Left ventricle myocardium superior (tissue), 1 donor: ENCODE measurements around the gene ARHGAP10. TPM values are rescaled to one million over a fixed set of nuclear protein-coding genes. Genes with fewer than 3 reads are reported as not detected.
"Not testable (repeated sequence)": the region's sequence is repeated elsewhere in the genome, so short reads cannot be mapped to it uniquely, and the experiment has no call there.

Experiments
- ATAC-seq: fragments of 200-7000 bp; cut with Tn5 transposase; one replicate; pipeline ENCODE4 v1.9.1; 2020; ENCODE audit warnings: mild to moderate bottlenecking, moderate library complexity
- DNase-seq: peaks from one replicate; pipeline ENCODE4 v3.0.0-alpha.2; 2020
- intact Hi-C: fragments of 100-400 bp; cut with micrococcal nuclease; formaldehyde crosslinking; loops from one replicate; pipeline ENCODE4 v1.11.0; 2022
- total RNA-seq: library from RNA; stranded (reverse); fragmentation: NEBNext Ultra II Directional; extraction: Animal tissue kit (Norgen Biotek cat#: 25700); gene quantifications from one replicate; pipeline ENCODE4 v1.2.1, GENCODE V29; 2021
- donor health status: DM: no; HTN: yes; CAD: no; lungs with severe emphysema.

ARHGAP10 gene
- total RNA-seq, 1 donor from 2014 or later, result 69.2 TPM

- intact Hi-C loops, result no loop called here
- DNase-seq, result no peak
- no peak for ATAC-seq
Measured at GRCh38 chr4:148081267-148081666, 349.4 kb downstream of the ARHGAP10 start.

GRCh38 chr4:148081745-148082144, 349.9 kb downstream of the ARHGAP10 start:
- ATAC-seq (no peak), DNase-seq (no peak)
- intact Hi-C loops, result no loop called here

GRCh38 chr4:148083073-148083472, 351.2 kb downstream of the ARHGAP10 start:
- ATAC-seq, intact Hi-C loops, DNase-seq: not testable (repeated sequence)

DNA sequence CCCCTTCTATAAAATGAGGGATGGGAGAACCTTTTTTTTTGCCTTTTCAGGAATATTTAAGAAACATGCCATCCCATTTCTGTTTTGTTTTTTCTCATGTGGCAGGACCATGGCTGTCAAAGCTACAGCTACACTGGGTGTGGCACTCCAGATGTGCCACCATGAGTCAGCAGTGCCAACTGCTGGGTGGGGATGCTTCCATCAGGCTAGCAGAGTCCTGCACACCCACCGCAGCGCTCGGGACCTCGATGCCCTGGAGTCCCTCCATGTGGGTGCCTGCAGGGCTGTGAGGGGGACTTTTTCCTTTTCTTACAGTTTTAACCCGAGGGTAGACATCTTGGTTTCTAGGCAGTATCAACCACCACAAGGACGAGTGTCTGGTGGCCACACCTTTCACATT, 357.7 kb downstream of the ARHGAP10 start:
- DNase-seq (no peak), ATAC-seq (no peak)
- intact Hi-C loops, result no loop called here

DNA sequence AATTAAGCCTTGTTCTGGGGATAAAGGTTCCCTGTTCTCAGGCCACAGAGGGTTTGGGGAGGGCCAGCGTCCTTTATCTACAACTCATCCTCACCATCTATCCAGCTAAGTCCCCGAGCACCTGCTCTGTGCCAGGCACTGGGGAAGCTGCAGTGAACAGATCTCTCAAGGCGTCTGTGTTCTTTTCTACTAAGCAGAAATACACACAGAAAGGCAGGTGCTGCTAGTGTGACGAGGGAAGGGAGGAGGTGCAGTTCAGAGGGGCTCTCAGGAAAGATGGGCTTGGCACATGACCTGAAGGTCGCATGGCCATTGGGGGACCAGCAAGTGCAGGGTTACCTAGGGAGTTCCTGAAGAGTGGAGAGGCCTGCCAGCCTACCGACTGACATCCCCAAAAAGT, 358.1 kb downstream of the ARHGAP10 start:
- ATAC-seq, result no peak
- DNase-seq, result no peak
- intact Hi-C loops, result no loop called here

DNA sequence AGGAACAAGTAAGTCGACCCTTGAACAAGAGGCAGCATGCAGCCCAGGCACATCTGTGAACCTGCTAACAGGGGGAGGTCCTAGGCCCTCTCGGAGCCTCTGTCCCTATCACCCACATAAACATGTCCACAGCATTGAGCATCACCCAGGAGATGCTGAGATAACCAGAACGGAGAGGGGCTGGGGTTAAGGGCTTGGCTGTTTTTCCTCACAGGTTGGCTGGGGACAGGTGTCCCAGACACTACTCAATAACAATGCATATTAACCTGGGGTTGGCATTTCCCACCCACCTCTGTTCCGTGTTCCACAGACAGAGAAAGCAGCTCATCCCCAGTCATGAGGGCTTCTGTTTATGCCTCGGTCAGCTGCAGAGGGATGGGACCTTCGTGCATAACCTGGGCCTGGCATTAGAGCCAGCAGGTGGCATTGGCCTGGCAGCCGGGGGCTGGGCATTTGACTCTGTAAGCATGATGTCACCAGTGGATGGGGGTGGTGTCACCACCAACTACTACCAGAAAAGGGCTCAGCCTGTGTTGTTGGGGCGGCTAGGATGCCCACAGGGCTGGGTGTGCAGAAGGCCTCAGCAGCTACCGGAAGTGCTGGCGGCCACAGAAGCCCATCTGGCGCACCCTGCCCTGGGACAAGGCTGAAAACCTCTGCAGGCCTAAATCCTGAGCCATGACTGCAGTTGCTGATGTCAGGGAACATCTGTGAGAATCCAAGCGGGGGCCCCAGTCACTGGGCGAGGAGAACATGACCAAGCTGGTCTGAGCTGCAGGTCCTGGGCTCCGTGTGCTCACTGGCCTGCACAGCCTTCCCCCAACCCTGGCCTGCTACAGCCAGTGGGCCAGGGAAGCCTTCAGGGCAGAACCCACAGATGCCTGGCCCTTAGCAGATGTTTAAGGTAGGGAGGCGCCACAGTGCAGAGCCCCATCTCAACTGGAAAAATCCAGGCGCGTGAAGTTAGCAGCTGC, 358.9 kb downstream of the ARHGAP10 start:
- intact Hi-C loops, result no loop called here
- DNase-seq, result no peak
- no peak for ATAC-seq

DNA sequence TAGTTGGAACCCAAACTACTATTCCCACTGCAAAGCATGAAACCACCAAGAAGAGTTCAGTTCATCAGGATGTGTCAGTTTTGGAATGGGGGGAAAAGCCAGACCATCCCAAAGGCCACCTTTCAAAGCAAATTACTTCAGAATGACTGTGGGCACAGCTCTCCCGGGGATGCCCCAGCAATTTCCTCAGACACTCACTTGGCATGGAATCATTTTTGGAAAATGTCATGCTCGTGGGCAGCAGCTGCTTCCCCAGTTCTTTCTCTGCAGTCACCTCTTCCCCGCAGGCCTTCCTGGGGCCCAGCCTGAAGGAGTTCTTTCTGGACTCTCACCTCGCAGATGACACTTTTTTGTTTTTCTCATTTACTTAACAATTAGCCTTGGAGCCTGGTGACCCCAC, 360.0 kb downstream of the ARHGAP10 start:
- intact Hi-C loops, result no loop called here
- DNase-seq (no peak), ATAC-seq (no peak)

DNA sequence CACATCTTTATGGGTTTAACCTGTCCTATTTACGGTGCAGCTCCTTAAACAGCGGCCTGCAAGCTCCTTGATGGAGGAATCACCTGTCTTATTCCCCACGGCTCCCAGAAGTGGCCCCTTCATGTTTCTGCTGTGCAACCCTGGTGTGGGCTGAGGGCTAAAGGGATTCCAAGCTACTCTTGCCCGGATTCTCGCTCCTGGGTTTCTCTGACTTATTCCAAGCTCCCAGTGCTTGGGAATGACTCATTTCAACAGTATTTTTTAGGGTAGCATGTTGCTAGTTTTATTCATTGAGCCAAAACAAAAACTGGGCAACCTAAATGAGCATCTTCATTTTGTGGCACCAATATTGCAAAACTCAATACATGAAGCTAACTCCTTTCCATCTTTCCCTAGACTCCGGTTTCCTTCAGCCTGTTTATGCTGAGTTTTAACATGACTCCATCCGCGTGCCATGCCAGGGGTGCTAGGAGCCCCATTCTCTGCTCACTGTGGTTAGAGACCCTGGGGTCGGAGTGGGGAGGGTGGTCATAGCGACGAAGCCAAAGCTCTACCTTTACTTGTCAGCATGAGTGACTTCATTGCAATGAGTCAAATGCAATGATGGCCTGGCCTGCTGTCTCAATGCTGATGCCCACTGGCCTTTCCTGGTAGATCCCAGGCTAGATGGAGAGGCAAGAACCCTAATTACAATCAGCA, 360.6 kb downstream of the ARHGAP10 start:
- DNase-seq (no peak), ATAC-seq (no peak)
- intact Hi-C loops, result no loop called here

DNA sequence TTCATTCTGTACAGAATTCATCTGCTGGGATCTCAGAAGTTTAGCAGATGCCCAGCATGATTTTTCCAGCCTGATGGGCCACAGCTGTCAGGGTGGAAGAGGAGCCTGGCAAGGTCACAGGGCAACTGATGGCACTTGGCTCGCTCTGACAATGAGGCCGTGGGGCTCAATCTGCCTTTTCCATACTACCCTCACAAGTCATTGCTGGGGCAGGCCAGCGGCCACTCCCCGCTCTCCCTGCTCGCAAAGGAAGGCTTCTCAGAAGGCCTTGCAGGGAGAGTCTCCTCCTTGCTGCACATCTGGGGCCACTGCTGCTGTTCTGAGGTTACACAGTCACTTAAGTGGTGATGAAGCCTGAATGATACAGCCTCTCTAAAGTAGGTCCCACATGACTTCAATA, 361.2 kb downstream of the ARHGAP10 start:
- DNase-seq, result no peak
- intact Hi-C loops, result no loop called here
- no peak for ATAC-seq

DNA sequence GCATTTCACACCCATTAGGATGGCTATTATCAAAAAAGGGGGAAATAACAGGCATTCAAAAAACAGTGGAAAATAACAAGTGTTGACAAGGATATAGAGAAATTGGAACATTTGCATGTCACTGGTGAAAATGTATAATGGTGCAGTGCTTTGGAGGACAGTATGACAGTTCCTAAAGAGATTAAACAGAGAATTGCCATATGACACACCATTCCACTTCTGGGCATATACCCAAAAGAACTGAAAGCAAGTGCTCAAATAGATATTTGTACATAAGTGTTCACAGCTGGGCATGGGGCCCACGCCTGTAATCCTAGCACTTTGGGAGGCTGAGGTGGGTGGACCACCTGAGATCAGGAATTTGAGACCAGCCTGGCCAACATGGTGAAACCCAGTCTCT, 362.3 kb downstream of the ARHGAP10 start:
- ATAC-seq, result peak; percentile 76
- DNase-seq, result no peak
- intact Hi-C loops, result no loop called here

- intact Hi-C loops, result no loop called here
- ATAC-seq (peak; percentile 38), DNase-seq (no peak)
Measured at GRCh38 chr4:148095346-148095923, 363.5 kb downstream of the ARHGAP10 start.

DNA sequence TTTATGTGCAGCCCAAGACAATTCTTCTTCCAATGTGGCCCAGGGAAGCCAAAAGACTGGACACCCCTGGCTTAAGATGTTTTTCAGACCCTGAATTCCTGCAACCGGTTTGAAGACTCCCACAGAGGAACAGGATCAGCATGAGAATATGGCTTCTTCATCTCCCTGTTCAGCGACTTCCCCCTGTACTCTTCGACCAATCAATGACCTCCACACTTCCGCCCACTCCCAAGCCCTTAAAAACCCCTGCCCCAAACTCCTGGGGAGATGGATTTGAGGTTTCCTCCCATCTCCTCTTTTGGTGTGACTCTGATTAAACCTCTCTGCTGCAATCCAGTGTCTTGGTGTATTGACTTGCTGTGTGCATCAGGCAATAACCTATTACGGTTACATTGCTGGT, 365.9 kb downstream of the ARHGAP10 start:
- ATAC-seq, result no peak
- intact Hi-C loops, result no loop called here
- no peak for DNase-seq

- DNase-seq (no peak), ATAC-seq (no peak)
- intact Hi-C loops, result no loop called here
Measured at GRCh38 chr4:148101235-148101634, 369.3 kb downstream of the ARHGAP10 start.

GRCh38 chr4:148101790-148102189, 369.9 kb downstream of the ARHGAP10 start:
- DNase-seq (no peak), ATAC-seq (no peak)
- intact Hi-C loops, result no loop called here

- intact Hi-C loops, result no loop called here
- ATAC-seq (peak; percentile 85), DNase-seq (no peak)
Measured at GRCh38 chr4:148103597-148104355, 371.9 kb downstream of the ARHGAP10 start.

DNA sequence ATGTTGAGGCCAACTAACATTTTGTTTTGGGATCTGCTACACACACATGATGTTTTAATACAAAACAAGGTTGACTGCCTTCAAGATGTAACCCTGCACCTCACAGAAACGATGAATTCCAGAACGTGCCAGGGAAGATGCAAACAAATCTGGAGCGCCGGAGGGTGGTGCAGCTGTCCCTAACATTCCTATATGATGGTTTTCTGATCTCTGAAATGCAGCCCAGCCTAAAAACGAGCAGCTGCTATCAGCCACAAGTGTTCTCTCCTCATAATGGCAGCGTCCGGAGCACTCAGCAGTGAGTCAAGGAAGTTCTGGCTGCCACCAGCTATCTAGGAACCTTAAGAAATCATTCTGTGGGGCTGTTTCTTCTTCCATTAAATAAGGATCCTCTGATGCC, 376.9 kb downstream of the ARHGAP10 start:
- no peak for ATAC-seq

GRCh38 chr4:148109216-148109615, 377.3 kb downstream of the ARHGAP10 start:
- intact Hi-C loops, result no loop called here
- DNase-seq (no peak), ATAC-seq (no peak)

More for the DNA sequence above, 376.9 kb downstream of the ARHGAP10 start:
- no peak for DNase-seq
- intact Hi-C loops, result no loop called here

DNA sequence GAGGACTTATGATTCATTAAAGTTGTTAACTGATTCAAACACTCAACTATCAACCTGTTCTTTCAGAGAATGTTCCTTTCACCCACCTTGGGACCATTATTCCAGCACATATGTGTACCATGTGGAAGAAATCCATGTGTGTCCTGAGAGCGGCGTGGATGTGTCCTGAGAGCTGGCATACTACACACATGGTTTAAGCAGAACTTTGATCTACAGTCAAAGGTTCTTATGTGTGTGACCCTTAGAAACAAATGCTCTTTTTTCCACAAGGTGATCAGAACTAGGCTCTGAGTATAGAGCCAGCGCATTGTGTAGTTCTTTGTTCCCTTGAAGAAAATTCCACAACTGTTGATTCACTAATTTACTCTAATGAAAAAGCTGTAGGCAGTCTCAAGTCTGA, 378.3 kb downstream of the ARHGAP10 start:
- ATAC-seq (no peak), DNase-seq (no peak)
- intact Hi-C loops, result no loop called here

DNA sequence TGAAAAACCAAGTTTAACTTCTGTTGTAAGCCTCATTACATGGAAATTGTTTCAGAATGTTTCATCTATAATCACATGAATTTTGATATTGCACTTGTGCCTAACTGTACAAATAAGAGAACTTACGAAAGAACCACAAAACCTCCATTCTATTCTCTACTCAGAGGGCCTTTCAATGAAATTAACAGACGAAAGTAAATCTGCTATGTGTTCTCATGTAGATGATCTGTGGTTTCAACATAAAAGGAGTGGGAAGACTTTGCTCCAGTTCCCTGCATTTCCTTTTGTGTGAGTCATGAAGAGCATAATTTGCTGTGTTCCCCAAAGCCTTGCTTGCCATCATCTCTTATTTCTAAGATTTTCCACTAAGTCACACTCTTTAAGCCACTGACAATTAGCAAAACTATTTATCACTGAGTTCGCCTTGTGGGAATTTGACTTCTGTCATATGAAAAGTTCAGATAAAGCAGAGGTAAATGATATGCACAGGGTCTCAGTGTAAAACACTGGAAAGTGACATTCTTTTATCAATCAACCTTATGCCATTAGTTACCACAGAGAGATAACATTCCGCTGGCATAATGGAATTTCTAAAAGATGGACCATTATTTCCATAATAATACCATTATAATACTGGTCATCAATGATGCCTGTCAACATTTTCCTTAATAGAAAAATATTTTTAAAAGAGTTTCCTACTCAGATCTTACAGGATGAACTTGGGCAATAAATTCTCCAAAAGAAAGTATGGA, 380.5 kb downstream of the ARHGAP10 start:
- ATAC-seq (no peak), DNase-seq (no peak)
- intact Hi-C loops, result no loop called here
